ENCODE data around the gene SYT17.

- TF ChIP-seq RAD21 (IDR thresholded peaks at IDR 0.05; ENCODE audit: low read depth), result no peak
- no peak for TF ChIP-seq TCF12 (IDR thresholded peaks at IDR 0.05; ENCODE audit: low read depth)
- TF ChIP-seq CREB1 (IDR thresholded peaks at IDR 0.05; ENCODE audit: low read depth), result no peak
- no peak for TF ChIP-seq FOXM1 (IDR thresholded peaks at IDR 0.05; ENCODE audit: borderline replicate concordance, low read depth)
- TF ChIP-seq TAF1 (IDR thresholded peaks at IDR 0.05; ENCODE audit: low read depth), result no peak
Observed at GRCh38 chr16:19170043-19170655, 2.1 kb downstream of the SYT17 start.
